CD4-positive, CD25-positive, alpha-beta regulatory T cell (primary cell): ENCODE measurements around the gene SLC38A10. TPM values are rescaled to one million over a fixed set of nuclear protein-coding genes. Genes with fewer than 3 reads are reported as not detected.

Experiments used
- ATAC-seq, 2 donors: fragments of 150-1000 bp; cut with Tn5 transposase; one replicate each; pipeline ENCODE4 v1.10.0; 2021; ENCODE audit warnings: low read depth in 2 of 2, moderate number of reproducible peaks in 2 of 2, moderate library complexity in 1 of 2
- DNase-seq, 3 donors: peaks; one replicate each; pipeline versions ENCODE4 v3.0.0 to v3.0.0-alpha.2; 2012 to 2022; ENCODE audit warnings: mixed read lengths in 1 of 3
- H3K27ac ChIP-seq: one replicate; pipeline ENCODE4 v1.7.0; 2013; ENCODE audit warnings: mild to moderate bottlenecking, low read length; ENCODE audit not compliant: insufficient read depth, poor library complexity, severe bottlenecking
- H3K27me3 ChIP-seq: one replicate; pipeline ENCODE4 v1.7.0; 2013; ENCODE audit warnings: low read length; ENCODE audit not compliant: control insufficient read depth, insufficient read depth
- H3K36me3 ChIP-seq: one replicate; pipeline ENCODE4 v1.7.0; 2013; ENCODE audit warnings: mild to moderate bottlenecking, low read length, moderate library complexity; ENCODE audit not compliant: control insufficient read depth, insufficient read depth
- H3K4me1 ChIP-seq: 2 replicates; pipeline ENCODE4 v1.7.0; 2013; ENCODE audit warnings: mild to moderate bottlenecking, low read length; ENCODE audit not compliant: insufficient read depth, control insufficient read depth, poor library complexity, severe bottlenecking
- H3K4me3 ChIP-seq: one replicate; pipeline ENCODE4 v1.7.0; 2013; ENCODE audit warnings: low read depth, mild to moderate bottlenecking, low read length, moderate library complexity
- H3K9me3 ChIP-seq, 2 experiments: 1 replicate in 1 of 2; 2 replicates in 1 of 2; pipeline ENCODE4 v1.7.0; 2013; ENCODE audit warnings: low read length in 2 of 2, mild to moderate bottlenecking in 1 of 2, moderate library complexity in 1 of 2; ENCODE audit not compliant: control insufficient read depth in 2 of 2
- H3K27ac Mint-ChIP-seq, 3 donors: one replicate each; pipeline ENCODE4 v1.8.0; 2020 to 2022; ENCODE audit warnings: mild to moderate bottlenecking in 3 of 3, mixed read lengths in 3 of 3, moderate library complexity in 2 of 3
- H3K27me3 Mint-ChIP-seq: one replicate; pipeline ENCODE4 v1.8.0; 2022; ENCODE audit warnings: mild to moderate bottlenecking, mixed read lengths
- H3K36me3 Mint-ChIP-seq: one replicate; pipeline ENCODE4 v1.8.0; 2020; ENCODE audit warnings: mixed read lengths
- H3K4me1 Mint-ChIP-seq, 4 donors: one replicate each; pipeline ENCODE4 v1.8.0; 2020 to 2022; ENCODE audit warnings: mixed read lengths in 4 of 4, mild to moderate bottlenecking in 1 of 4
- H3K4me3 Mint-ChIP-seq, 4 donors: one replicate each; pipeline ENCODE4 v1.8.0; 2020 to 2022; ENCODE audit warnings: mild to moderate bottlenecking in 4 of 4, mixed read lengths in 4 of 4, moderate library complexity in 3 of 4
- H3K9me3 Mint-ChIP-seq, 7 donors: one replicate each; pipeline ENCODE4 v1.8.0; 2020 to 2022; ENCODE audit warnings: mixed read lengths in 7 of 7, mild to moderate bottlenecking in 3 of 7, moderate library complexity in 2 of 7
- polyA plus RNA-seq, 4 donors: library from polyadenylated mRNA; unstranded; fragments of 300-500 nt; fragmentation: Illumina TruSeq; gene quantifications; one replicate each; pipeline ENCODE4 v1.2.3, GENCODE V29; 2021
- total RNA-seq: library from RNA; stranded (reverse); gene quantifications from one replicate; pipeline ENCODE4 v1.2.3, GENCODE V29; 2022

SLC38A10 gene
- total and polyA plus RNA-seq, 5 donors from 2014 or later, result 38.2 to 66.3 (median 50.1) TPM

DNA sequence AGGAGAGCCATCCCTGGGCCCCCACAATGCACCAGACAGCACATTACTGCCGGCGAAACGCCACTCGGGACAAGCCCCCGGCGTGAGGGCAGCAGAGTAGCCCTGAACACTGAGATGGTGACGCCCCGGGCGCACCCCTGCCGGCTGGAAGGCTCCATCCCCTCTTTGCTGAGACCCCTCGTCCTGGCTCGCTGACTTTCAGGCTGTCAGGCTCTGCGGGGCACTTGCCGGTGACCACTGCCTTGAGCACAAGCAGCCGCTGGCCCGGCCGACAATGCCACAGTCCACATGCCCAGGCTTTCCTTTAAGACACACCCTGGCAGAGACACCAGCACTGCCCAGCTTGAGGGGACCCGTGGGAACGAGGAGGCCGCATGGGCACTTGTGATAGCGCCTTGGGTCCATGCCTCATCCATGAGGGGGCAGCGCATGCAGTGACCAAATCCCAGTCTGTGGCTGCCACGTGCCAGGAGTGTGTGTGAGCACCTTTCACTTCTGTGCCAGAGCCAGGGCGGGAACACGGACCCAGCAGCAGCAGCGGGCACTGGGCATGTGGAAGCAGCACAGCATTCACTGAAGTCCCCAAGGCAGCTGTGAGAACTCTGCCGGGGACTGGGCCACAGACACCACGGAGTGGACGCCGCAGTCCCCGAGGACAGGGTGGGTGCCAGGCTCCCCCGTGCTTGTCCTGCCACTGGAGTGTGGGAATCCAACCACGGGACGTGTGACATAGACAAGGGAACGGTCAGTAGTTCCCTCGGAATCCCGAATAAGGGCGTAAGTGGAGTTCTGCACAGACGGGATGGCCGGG, 31.5 kb downstream of the SLC38A10 start:
- Mint-ChIP-seq H3K4me1 (peaks cover 0 to 4% (median 1%) of the 10 kb centered on the region in 4 donors), H3K27me3 (no peaks in the 10 kb centered on the region), H3K36me3 (peaks cover 8% of the 10 kb centered on the region), H3K4me3 (no peak overlapping the region), H3K27ac (no peak overlapping the region), H3K9me3 (no peaks in the 10 kb centered on the region)
- no peak overlapping the region for H3K4me3 ChIP-seq
- no peaks in the 10 kb centered on the region for H3K4me1 ChIP-seq
- H3K36me3 ChIP-seq, result peaks cover 77% of the 10 kb centered on the region
- no peak for ATAC-seq
- H3K27ac ChIP-seq, result no peak overlapping the region
- DNase-seq, result no peak
- no peaks in the 10 kb centered on the region for H3K9me3 ChIP-seq
- H3K27me3 ChIP-seq, result no peaks in the 10 kb centered on the region

GRCh38 chr17:81261582-81262336, 33.3 kb downstream of the SLC38A10 start:
- Mint-ChIP-seq H3K4me3 (no peak overlapping the region), H3K27me3 (no peaks in the 10 kb centered on the region), H3K4me1 (no peaks in the 10 kb centered on the region), H3K36me3 (no peaks in the 10 kb centered on the region), H3K9me3 (no peaks in the 10 kb centered on the region), H3K27ac (no peak overlapping the region)
- no peak for DNase-seq
- H3K36me3 ChIP-seq, result peaks cover 68% of the 10 kb centered on the region
- no peak for ATAC-seq
- no peaks in the 10 kb centered on the region for H3K4me1 ChIP-seq
- no peak overlapping the region for H3K27ac ChIP-seq
- H3K4me3 ChIP-seq, result no peak overlapping the region
- no peaks in the 10 kb centered on the region for H3K27me3 ChIP-seq
- H3K9me3 ChIP-seq, result no peaks in the 10 kb centered on the region

DNA sequence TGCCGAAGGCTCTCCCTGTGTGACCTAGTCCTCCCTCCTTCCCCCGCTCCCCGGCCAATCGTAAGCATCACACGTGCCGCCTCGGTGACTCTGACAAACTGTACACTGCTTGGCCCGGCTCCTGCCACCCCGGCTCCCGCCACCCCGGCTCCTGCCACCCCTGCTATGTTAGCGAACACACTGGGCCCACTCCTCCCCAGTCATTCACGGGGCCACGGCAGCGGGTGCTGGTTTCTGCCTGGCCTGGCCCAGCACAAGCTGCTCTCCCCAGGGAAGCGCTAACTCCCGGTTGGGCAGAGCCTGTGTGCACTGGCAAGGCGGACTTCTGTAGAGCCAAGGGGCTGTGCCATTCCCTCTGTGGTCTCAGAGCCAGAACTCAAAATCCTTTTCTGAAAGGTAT, 34.0 kb downstream of the SLC38A10 start:
- DNase-seq (no peak), ATAC-seq (no peak)
- Histone ChIP-seq H3K9me3 (no peaks in the 10 kb centered on the region), H3K4me3 (no peak overlapping the region), H3K4me1 (no peaks in the 10 kb centered on the region), H3K27ac (no peak overlapping the region), H3K36me3 (peaks cover 68% of the 10 kb centered on the region), H3K27me3 (no peaks in the 10 kb centered on the region)
- H3K9me3 Mint-ChIP-seq, result no peaks in the 10 kb centered on the region
- no peak overlapping the region for H3K27ac Mint-ChIP-seq
- H3K27me3 Mint-ChIP-seq, result no peaks in the 10 kb centered on the region
- no peaks in the 10 kb centered on the region for H3K36me3 Mint-ChIP-seq
- H3K4me1 Mint-ChIP-seq, result no peaks in the 10 kb centered on the region
- no peak overlapping the region for H3K4me3 Mint-ChIP-seq

GRCh38 chr17:81260641-81261040, 34.5 kb downstream of the SLC38A10 start:
- no peak overlapping the region for H3K27ac ChIP-seq
- H3K27me3 ChIP-seq, result no peaks in the 10 kb centered on the region
- DNase-seq (no peak), ATAC-seq (no peak)
- no peak overlapping the region for H3K4me3 ChIP-seq
- Mint-ChIP-seq H3K27me3 (no peaks in the 10 kb centered on the region), H3K4me1 (no peaks in the 10 kb centered on the region), H3K27ac (no peak overlapping the region), H3K9me3 (no peaks in the 10 kb centered on the region), H3K4me3 (no peak overlapping the region), H3K36me3 (no peaks in the 10 kb centered on the region)
- H3K4me1 ChIP-seq, result no peaks in the 10 kb centered on the region
- H3K36me3 ChIP-seq, result peaks cover 64% of the 10 kb centered on the region
- no peaks in the 10 kb centered on the region for H3K9me3 ChIP-seq

GRCh38 chr17:81260171-81260570, 34.9 kb downstream of the SLC38A10 start:
- Histone ChIP-seq H3K4me3 (no peak overlapping the region), H3K36me3 (peaks cover 59% of the 10 kb centered on the region), H3K27me3 (no peaks in the 10 kb centered on the region), H3K27ac (no peak overlapping the region), H3K4me1 (no peaks in the 10 kb centered on the region), H3K9me3 (no peaks in the 10 kb centered on the region)
- ATAC-seq (no peak), DNase-seq (no peak)
- H3K36me3 Mint-ChIP-seq, result no peaks in the 10 kb centered on the region
- no peak overlapping the region for H3K4me3 Mint-ChIP-seq
- no peaks in the 10 kb centered on the region for H3K9me3 Mint-ChIP-seq
- H3K27ac Mint-ChIP-seq, result no peak overlapping the region
- no peaks in the 10 kb centered on the region for H3K27me3 Mint-ChIP-seq
- no peaks in the 10 kb centered on the region for H3K4me1 Mint-ChIP-seq

- peaks cover 55% of the 10 kb centered on the region for H3K36me3 ChIP-seq
- Mint-ChIP-seq H3K9me3 (no peaks in the 10 kb centered on the region), H3K27ac (no peak overlapping the region), H3K27me3 (no peaks in the 10 kb centered on the region), H3K4me1 (no peaks in the 10 kb centered on the region), H3K36me3 (no peaks in the 10 kb centered on the region), H3K4me3 (no peak overlapping the region)
- ATAC-seq (no peak), DNase-seq (no peak)
- no peaks in the 10 kb centered on the region for H3K4me1 ChIP-seq
- no peaks in the 10 kb centered on the region for H3K27me3 ChIP-seq
- H3K4me3 ChIP-seq, result no peak overlapping the region
- no peak overlapping the region for H3K27ac ChIP-seq
- no peaks in the 10 kb centered on the region for H3K9me3 ChIP-seq
Measured at GRCh38 chr17:81259058-81259605, 36.0 kb downstream of the SLC38A10 start.

GRCh38 chr17:81258292-81258691, 36.8 kb downstream of the SLC38A10 start:
- peaks cover under 1 to 7% (median 4%) of the 10 kb centered on the region in 4 donors for H3K4me1 Mint-ChIP-seq
- ATAC-seq, result no peak
- no peak overlapping the region for H3K27ac Mint-ChIP-seq

More at GRCh38 chr17:81258292-81258691, 36.8 kb downstream of the SLC38A10 start:
- no peak overlapping the region for H3K4me3 Mint-ChIP-seq
- H3K27me3 ChIP-seq, result no peaks in the 10 kb centered on the region
- H3K9me3 Mint-ChIP-seq, result peaks cover 0 to 1% (median 0%) of the 10 kb centered on the region in 7 donors
- H3K4me3 ChIP-seq, result no peak overlapping the region
- DNase-seq, result no peak
- no peak overlapping the region for H3K27ac ChIP-seq
- H3K4me1 ChIP-seq, result no peaks in the 10 kb centered on the region
- H3K36me3 ChIP-seq, result peaks cover 47% of the 10 kb centered on the region
- peaks cover 4% of the 10 kb centered on the region for H3K36me3 Mint-ChIP-seq
- no peaks in the 10 kb centered on the region for H3K27me3 Mint-ChIP-seq
- H3K9me3 ChIP-seq, result no peaks in the 10 kb centered on the region
